ENCODE measurements around the gene MEIS2. TPM values are rescaled to one million over a fixed set of nuclear protein-coding genes. Genes with fewer than 3 reads are reported as not detected.

MEIS2 gene
- total and polyA plus RNA-seq, 2 experiments from 2014 or later = 224 to 432 TPM

DNA sequence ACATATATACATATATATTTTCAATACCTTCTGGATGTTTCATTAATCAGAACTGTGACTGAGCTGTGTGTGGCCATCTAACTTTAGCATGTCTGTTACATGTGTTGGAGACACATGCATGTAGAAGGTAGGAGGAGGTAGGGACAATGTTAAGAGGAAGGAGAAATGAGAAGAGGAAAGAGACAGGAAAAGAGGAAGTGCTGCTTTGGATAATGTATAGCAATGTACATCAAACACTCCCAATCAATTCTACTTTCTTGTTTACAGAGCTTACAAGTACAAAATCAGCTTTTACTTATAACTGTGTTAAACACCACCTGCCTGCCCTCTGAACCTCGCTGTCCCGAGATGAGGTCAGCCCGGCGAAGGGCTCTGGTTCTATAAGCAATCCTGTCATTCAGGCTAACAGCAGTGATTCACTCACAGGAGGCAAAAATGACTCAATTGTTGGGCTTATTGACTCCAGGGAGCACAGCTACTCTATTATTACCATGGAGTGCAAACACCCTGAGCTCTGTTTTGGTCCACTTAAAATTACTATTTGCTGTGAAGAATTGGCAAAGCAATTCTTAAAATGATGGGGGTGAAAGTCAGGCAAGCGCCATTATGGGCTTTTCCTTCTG, 188.9 kb downstream of the MEIS2 start:
- Histone ChIP-seq H3K4me1 (ENCODE audit: low read depth) (peaks cover 65% of the 10 kb centered on the region), H3K9me3 (ENCODE audit: low read depth) (no peaks in the 10 kb centered on the region), H3K36me3 (no peaks in the 10 kb centered on the region), H3K27ac (peak overlapping the region; percentile 59), H3K27me3 (no peaks in the 10 kb centered on the region), H3K4me3 (no peak overlapping the region)
- TF ChIP-seq, protein P1, sequence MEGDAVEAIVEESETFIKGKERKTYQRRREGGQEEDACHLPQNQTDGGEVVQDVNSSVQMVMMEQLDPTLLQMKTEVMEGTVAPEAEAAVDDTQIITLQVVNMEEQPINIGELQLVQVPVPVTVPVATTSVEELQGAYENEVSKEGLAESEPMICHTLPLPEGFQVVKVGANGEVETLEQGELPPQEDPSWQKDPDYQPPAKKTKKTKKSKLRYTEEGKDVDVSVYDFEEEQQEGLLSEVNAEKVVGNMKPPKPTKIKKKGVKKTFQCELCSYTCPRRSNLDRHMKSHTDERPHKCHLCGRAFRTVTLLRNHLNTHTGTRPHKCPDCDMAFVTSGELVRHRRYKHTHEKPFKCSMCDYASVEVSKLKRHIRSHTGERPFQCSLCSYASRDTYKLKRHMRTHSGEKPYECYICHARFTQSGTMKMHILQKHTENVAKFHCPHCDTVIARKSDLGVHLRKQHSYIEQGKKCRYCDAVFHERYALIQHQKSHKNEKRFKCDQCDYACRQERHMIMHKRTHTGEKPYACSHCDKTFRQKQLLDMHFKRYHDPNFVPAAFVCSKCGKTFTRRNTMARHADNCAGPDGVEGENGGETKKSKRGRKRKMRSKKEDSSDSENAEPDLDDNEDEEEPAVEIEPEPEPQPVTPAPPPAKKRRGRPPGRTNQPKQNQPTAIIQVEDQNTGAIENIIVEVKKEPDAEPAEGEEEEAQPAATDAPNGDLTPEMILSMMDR (IDR thresholded peaks at IDR 0.05; ENCODE audit: low read depth, low read length) = no peak
- DNase-seq (ENCODE audit: low read depth in 1 of 2, low spot score in 1 of 2) = peak in 1 of 2 donors; percentile 67

DNA sequence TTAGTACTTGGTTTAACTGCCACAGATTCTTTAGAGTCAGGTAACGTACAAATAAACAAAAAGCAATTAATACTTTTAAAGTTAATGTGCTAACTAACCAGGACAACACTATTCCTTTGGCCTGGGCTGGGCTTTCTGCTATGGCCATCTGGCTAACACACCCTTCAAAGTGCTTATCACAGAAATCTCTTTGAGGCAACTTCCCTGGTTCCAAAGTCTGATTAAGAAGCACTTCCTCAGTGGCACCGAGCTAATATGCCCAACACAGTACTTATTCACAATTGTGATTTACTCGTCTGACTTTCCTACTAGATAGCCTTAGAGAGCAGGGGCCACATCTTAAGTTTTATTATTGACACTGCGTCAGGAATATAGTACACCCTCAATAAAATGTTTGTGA, 191.4 kb downstream of the MEIS2 start:
- TF ChIP-seq, protein P1 (IDR thresholded peaks at IDR 0.05; ENCODE audit: low read depth, low read length) = no peak
- Histone ChIP-seq H3K27ac (no peak overlapping the region), H3K27me3 (no peaks in the 10 kb centered on the region), H3K9me3 (ENCODE audit: low read depth) (no peaks in the 10 kb centered on the region), H3K36me3 (peaks cover 2% of the 10 kb centered on the region), H3K4me3 (no peak overlapping the region), H3K4me1 (ENCODE audit: low read depth) (peaks cover 70% of the 10 kb centered on the region)
- no peak for DNase-seq (ENCODE audit: low read depth in 1 of 2, low spot score in 1 of 2)

DNA sequence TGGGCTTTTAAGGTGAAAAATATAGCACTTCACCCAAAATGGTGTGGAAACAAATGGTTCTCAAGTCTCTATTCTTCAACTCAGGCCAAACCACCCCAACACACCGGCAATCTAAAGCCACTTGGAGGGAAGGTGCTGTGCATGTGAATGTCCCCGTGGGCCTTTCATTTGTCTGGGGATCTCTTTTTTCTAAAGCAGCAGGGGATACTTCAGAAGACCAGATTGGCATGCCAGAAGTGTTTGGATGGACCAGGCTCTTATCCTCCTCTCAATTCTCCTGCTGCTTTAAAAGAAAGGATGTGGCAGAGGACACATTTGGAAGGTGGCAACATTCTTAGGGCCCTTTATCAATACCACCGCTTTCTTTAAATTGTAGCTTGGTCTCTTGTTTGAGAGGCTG, 193.1 kb downstream of the MEIS2 start:
- Histone ChIP-seq H3K4me1 (ENCODE audit: low read depth) (peaks cover 71% of the 10 kb centered on the region), H3K36me3 (peaks cover 2% of the 10 kb centered on the region), H3K4me3 (no peak overlapping the region), H3K27ac (peak overlapping the region; percentile 91), H3K27me3 (no peaks in the 10 kb centered on the region), H3K9me3 (ENCODE audit: low read depth) (no peaks in the 10 kb centered on the region)
- TF ChIP-seq, protein P1 (IDR thresholded peaks at IDR 0.05; ENCODE audit: low read depth, low read length) = no peak
- no peak for DNase-seq (ENCODE audit: low read depth in 1 of 2, low spot score in 1 of 2)

DNA sequence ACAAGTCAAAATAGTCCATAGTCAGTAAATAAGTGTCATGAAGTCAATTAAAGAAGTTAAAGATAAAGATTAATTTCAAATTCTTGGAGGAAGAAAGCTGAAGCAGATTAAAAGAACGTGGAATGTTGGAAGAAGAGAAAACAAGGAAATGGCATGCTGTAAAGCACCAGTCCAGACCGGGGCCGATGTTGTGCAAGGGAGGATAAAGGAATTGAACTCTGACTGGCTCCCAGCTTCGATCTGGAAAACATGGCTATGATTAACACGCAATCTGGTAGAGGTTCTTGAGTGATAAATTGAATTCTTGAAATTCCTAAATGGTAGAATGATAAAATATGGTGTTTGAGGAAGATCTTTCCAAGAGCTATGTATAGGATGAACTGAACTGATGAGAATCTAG, 194.4 kb downstream of the MEIS2 start:
- H3K4me3 ChIP-seq = no peak overlapping the region

DNA sequence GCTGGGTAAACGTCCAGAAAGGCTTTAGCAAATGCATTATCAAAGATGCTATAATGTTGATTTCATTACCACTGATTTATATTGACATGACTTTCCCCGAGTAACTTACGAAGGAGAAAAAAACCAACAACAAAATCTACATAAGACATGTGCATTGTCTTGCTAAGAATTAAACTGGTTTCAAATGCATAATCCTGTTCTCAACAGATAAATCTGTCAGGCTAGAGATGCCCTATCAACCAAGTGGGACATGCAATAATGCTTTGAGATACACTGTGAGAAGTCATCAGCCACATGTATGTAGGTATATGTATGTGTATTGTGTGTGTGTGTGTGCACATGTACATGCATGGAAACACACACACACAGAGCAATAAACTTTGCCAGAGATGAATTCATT, 195.6 kb downstream of the MEIS2 start:
- peak overlapping the region; percentile 91 for H3K27ac ChIP-seq
- H3K36me3 ChIP-seq = peaks cover 2% of the 10 kb centered on the region
- TF ChIP-seq, protein P1 (IDR thresholded peaks at IDR 0.05; ENCODE audit: low read depth, low read length) = no peak
- H3K4me3 ChIP-seq = no peak overlapping the region
- H3K4me1 ChIP-seq (ENCODE audit: low read depth) = peaks cover 78% of the 10 kb centered on the region
- no peak for DNase-seq (ENCODE audit: low read depth in 1 of 2, low spot score in 1 of 2)
- no peaks in the 10 kb centered on the region for H3K27me3 ChIP-seq
- no peaks in the 10 kb centered on the region for H3K9me3 ChIP-seq (ENCODE audit: low read depth)

More for the DNA sequence above, 194.4 kb downstream of the MEIS2 start:
- H3K27me3 ChIP-seq = no peaks in the 10 kb centered on the region
- H3K9me3 ChIP-seq (ENCODE audit: low read depth) = no peaks in the 10 kb centered on the region
- DNase-seq (ENCODE audit: low read depth in 1 of 2, low spot score in 1 of 2) = peak in 1 of 2 donors; percentile 90
- peaks cover 2% of the 10 kb centered on the region for H3K36me3 ChIP-seq
- TF ChIP-seq, protein P1 (IDR thresholded peaks at IDR 0.05; ENCODE audit: low read depth, low read length) = no peak
- peaks cover 66% of the 10 kb centered on the region for H3K4me1 ChIP-seq (ENCODE audit: low read depth)
- peak overlapping the region; percentile 91 for H3K27ac ChIP-seq
